Cardiac muscle cell (in vitro differentiated cells and primary cell): Measurements from ENCODE around the gene TRIO. TPM values are rescaled to one million over a fixed set of nuclear protein-coding genes. Genes with fewer than 3 reads are reported as not detected.

Experiments
- DNase-seq, 2 donors: peaks; one replicate each; pipeline versions ENCODE4 v3.0.0 to v3.0.0-alpha.2; 2010 to 2017; ENCODE audit warnings: low read depth in 1 of 2, low spot score in 1 of 2
- H3K27ac ChIP-seq: fragments of 200-600 bp; sonication (generic); 2 replicates; pipeline ENCODE4 v1.5.1; 2016
- H3K27me3 ChIP-seq: fragments of 200-600 bp; sonication (generic); 2 replicates; pipeline ENCODE4 v1.6.0; 2016; ENCODE audit warnings: control low read depth
- H3K36me3 ChIP-seq: fragments of 200-600 bp; sonication (generic); 2 replicates; pipeline ENCODE4 v1.5.1; 2016; ENCODE audit warnings: control low read depth
- H3K4me1 ChIP-seq: fragments of 200-600 bp; sonication (generic); 2 replicates; pipeline ENCODE4 v1.8.1; 2017; ENCODE audit warnings: low read depth, mild to moderate bottlenecking, mixed run types
- H3K4me3 ChIP-seq: fragments of 200-600 bp; sonication (generic); 2 replicates; pipeline ENCODE4 v1.5.1; 2016; ENCODE audit warnings: mild to moderate bottlenecking
- H3K9me3 ChIP-seq: fragments of 200-600 bp; sonication (generic); 2 replicates; pipeline ENCODE4 v1.5.1; 2017; ENCODE audit warnings: low read depth, mild to moderate bottlenecking, control low read depth
- CTCF ChIP-seq: IDR thresholded peaks from 2 replicates; pipeline ENCODE4 v1.5.1; 2012; ENCODE audit warnings: low read depth, mild to moderate bottlenecking, low read length
- polyA plus RNA-seq: library from polyadenylated mRNA; unstranded; fragments of >200 nt; fragmentation: Nextera tagmentation; extraction: Ambion mirVana; gene quantifications from 2 replicates; pipeline ENCODE4 v1.2.1, GENCODE V29; 2016
- total RNA-seq: library from RNA; depleted of rRNA; stranded (reverse); fragments of >200 nt; gene quantifications from 2 replicates; pipeline ENCODE4 v1.2.3, GENCODE V29; 2016

TRIO gene
- total and polyA plus RNA-seq, 2 experiments from 2014 or later = 15.5 to 104 TPM

DNA sequence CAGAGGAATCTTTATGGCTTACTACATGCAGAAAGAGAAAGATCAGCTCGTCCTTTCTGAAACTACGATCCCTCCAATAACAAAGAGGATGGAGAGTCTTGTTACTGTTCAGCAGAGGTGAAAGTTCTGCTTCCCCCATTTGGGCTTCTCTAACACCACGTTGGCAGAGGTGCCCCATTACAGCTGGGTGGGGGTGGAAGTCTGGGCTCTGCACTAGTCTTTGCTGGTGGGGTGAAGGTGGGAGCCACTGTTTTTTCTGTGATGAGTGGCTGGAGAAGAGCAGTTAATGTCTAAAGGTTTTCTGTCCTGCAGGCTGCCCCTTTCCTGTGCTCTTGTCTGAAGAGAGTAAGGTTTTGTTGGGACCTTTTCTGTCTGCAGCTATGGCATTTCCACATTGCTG is 373.8 kb downstream of the TRIO start:
- H3K36me3 ChIP-seq = no peaks in the 10 kb centered on the region
- H3K27me3 ChIP-seq = no peaks in the 10 kb centered on the region
- H3K4me3 ChIP-seq = no peak overlapping the region
- no peaks in the 10 kb centered on the region for H3K9me3 ChIP-seq
- TF ChIP-seq CTCF = no peak
- no peak overlapping the region for H3K27ac ChIP-seq
- H3K4me1 ChIP-seq = no peaks in the 10 kb centered on the region
- no peak for DNase-seq

- Histone ChIP-seq H3K4me3 (no peak overlapping the region), H3K27ac (no peak overlapping the region), H3K27me3 (no peaks in the 10 kb centered on the region), H3K36me3 (no peaks in the 10 kb centered on the region), H3K4me1 (no peaks in the 10 kb centered on the region), H3K9me3 (no peaks in the 10 kb centered on the region)
- TF ChIP-seq CTCF = no peak
- DNase-seq = no peak
These were observed 375.5 kb downstream of the TRIO start for GRCh38 chr5:14518638-14519037.

GRCh38 chr5:14521748-14522147 is 378.6 kb downstream of the TRIO start:
- Histone ChIP-seq H3K4me3 (no peak overlapping the region), H3K4me1 (no peaks in the 10 kb centered on the region), H3K36me3 (no peaks in the 10 kb centered on the region), H3K27me3 (no peaks in the 10 kb centered on the region), H3K27ac (no peak overlapping the region), H3K9me3 (no peaks in the 10 kb centered on the region)
- no peak for DNase-seq
- no peak for TF ChIP-seq CTCF

GRCh38 chr5:14522721-14523120 is 379.6 kb downstream of the TRIO start:
- Histone ChIP-seq H3K9me3 (no peaks in the 10 kb centered on the region), H3K36me3 (no peaks in the 10 kb centered on the region), H3K4me3 (no peak overlapping the region), H3K27me3 (no peaks in the 10 kb centered on the region), H3K27ac (no peak overlapping the region), H3K4me1 (no peaks in the 10 kb centered on the region)
- DNase-seq = no peak
- TF ChIP-seq CTCF = no peak

DNA sequence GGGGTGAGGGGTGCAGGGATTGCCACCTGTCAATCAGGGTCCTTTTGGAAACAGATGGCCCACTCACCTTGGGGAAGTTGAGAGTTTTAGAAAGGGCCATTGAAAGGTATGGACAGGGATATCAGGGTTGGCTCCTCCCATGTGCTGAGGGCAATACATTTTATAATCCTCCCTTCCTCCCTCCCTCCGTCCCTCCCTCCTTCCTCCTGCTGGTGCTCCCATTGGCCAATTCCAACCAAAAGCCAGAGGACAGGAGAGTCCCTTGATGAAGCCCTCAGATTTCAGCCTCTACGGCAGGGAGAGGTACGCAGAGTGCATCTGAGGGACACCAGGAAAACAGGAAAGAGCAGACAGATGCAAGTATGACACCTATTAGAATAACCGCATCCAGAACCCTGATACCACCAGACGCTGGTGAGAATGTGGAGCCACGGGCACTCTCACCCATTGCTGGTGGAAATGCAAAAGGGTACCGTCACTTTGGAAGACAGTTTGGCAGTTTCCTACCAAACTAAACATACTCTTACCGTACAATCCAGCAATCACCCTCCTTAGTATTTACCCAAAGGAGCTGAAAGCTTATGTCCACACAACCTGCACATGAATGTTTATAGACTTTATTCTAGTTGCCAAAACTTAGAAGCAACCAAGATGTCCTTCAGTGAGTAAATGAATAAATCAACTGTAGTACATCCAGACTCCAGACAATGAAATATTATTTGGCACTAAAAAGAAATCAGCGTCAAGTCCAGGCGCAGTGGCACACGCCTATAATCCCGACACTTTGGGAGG is 380.3 kb downstream of the TRIO start:
- H3K4me1 ChIP-seq = no peaks in the 10 kb centered on the region
- H3K27me3 ChIP-seq = no peaks in the 10 kb centered on the region
- no peak for DNase-seq
- H3K9me3 ChIP-seq = no peaks in the 10 kb centered on the region
- no peak overlapping the region for H3K27ac ChIP-seq
- TF ChIP-seq CTCF = no peak
- no peaks in the 10 kb centered on the region for H3K36me3 ChIP-seq
- H3K4me3 ChIP-seq = no peak overlapping the region
